Stimulated activated CD8-positive, alpha-beta memory T cell treated with anti-CD3 and anti-CD28 coated beads, Interleukin-12 subunit alpha, Interleukin-12 subunit beta, amount 100 ng/mL, for 24 hours (primary cell): ENCODE measurements around the gene GHR.

Source experiments
- DNase-seq: peaks from one replicate; pipeline ENCODE4 v3.0.0-alpha.2; 2020; ENCODE audit errors: extremely low read depth

The GHR gene

GRCh38 chr5:42604171-42604711 is 181.0 kb downstream of the GHR start:
- no peak for DNase-seq

GRCh38 chr5:42605490-42605889 is 182.3 kb downstream of the GHR start:
- DNase-seq, result no peak

GRCh38 chr5:42606464-42606869 is 183.2 kb downstream of the GHR start:
- DNase-seq, result no peak

GRCh38 chr5:42611437-42611836 is 188.2 kb downstream of the GHR start:
- DNase-seq, result no peak

- DNase-seq, result no peak
These were observed 189.6 kb downstream of the GHR start for GRCh38 chr5:42612750-42613366.

GRCh38 chr5:42614509-42614908 is 191.3 kb downstream of the GHR start:
- no peak for DNase-seq

- DNase-seq, result no peak
These were observed 197.5 kb downstream of the GHR start for GRCh38 chr5:42620579-42621216.

- DNase-seq, result no peak
These were observed 198.0 kb downstream of the GHR start for GRCh38 chr5:42621242-42621641.

- DNase-seq, result no peak
These were observed 198.4 kb downstream of the GHR start for GRCh38 chr5:42621662-42622061.

GRCh38 chr5:42624912-42625311 is 201.7 kb downstream of the GHR start:
- no peak for DNase-seq

- DNase-seq, result no peak
These were observed 203.2 kb downstream of the GHR start for GRCh38 chr5:42626462-42626861.

GRCh38 chr5:42628821-42629220 is 205.6 kb downstream of the GHR start:
- no peak for DNase-seq

- DNase-seq, result no peak
These were observed 206.0 kb downstream of the GHR start for GRCh38 chr5:42629284-42629683.

- DNase-seq, result no peak
These were observed 208.0 kb downstream of the GHR start for GRCh38 chr5:42631241-42631640.

GRCh38 chr5:42632354-42632900 is 209.2 kb downstream of the GHR start:
- DNase-seq, result no peak

GRCh38 chr5:42634575-42634974 is 211.3 kb downstream of the GHR start:
- DNase-seq, result no peak

- no peak for DNase-seq
These were observed 213.2 kb downstream of the GHR start for GRCh38 chr5:42636425-42636824.

GRCh38 chr5:42636946-42637345 is 213.7 kb downstream of the GHR start:
- DNase-seq, result no peak

- no peak for DNase-seq
These were observed 215.7 kb downstream of the GHR start for GRCh38 chr5:42638972-42639371.

GRCh38 chr5:42640835-42641234 is 217.6 kb downstream of the GHR start:
- DNase-seq, result no peak

GRCh38 chr5:42641336-42642005 is 218.2 kb downstream of the GHR start:
- DNase-seq, result no peak

GRCh38 chr5:42642006-42642405 is 218.8 kb downstream of the GHR start:
- no peak for DNase-seq

GRCh38 chr5:42643360-42643759 is 220.1 kb downstream of the GHR start:
- DNase-seq, result no peak
